Skeletal muscle satellite cell (primary cell): ENCODE data around the gene FMR1NB. TPM values are rescaled to one million over a fixed set of nuclear protein-coding genes. Genes with fewer than 3 reads are reported as not detected.

ENCODE experiments used
- small RNA-seq: library from RNA; depleted of rRNA; stranded (forward); fragments of <200 nt; gene quantifications from one replicate; pipeline ENCODE3, GENCODE V24; 2012

FMR1NB gene

Small RNA genes within 50 kb of the gene (small RNA-seq; reads per million reads assigned to genes)
- gene RNA5SP524 = not detected
